Frontal cortex (tissue), 4 donors: Measurements from ENCODE around the gene FAM193B. TPM values are rescaled to one million over a fixed set of nuclear protein-coding genes. Genes with fewer than 3 reads are reported as not detected.
A peak's percentile ranks its signal among the peaks of the same experiment; 100 is the strongest.

Experiments used
- DNase-seq, 2 donors: peaks; one replicate each; pipeline ENCODE4 v3.0.0; 2012; ENCODE audit warnings: low spot score in 2 of 2
- FAIRE-seq: peaks from 2 replicates; lab custom pipeline; 2012; peaks lifted over from hg19 to GRCh38; lab: Jason Lieb, UNC
- total RNA-seq: library from RNA; depleted of rRNA; stranded (reverse); fragments of >200 nt; gene quantifications from one replicate; pipeline ENCODE4 v1.2.3, GENCODE V29; 2014
- donor health status: control.
- donor health status: control.
- donor health status: control.

FAM193B gene
- total RNA-seq, 1 donor from 2014 or later: 26.1 TPM

DNA sequence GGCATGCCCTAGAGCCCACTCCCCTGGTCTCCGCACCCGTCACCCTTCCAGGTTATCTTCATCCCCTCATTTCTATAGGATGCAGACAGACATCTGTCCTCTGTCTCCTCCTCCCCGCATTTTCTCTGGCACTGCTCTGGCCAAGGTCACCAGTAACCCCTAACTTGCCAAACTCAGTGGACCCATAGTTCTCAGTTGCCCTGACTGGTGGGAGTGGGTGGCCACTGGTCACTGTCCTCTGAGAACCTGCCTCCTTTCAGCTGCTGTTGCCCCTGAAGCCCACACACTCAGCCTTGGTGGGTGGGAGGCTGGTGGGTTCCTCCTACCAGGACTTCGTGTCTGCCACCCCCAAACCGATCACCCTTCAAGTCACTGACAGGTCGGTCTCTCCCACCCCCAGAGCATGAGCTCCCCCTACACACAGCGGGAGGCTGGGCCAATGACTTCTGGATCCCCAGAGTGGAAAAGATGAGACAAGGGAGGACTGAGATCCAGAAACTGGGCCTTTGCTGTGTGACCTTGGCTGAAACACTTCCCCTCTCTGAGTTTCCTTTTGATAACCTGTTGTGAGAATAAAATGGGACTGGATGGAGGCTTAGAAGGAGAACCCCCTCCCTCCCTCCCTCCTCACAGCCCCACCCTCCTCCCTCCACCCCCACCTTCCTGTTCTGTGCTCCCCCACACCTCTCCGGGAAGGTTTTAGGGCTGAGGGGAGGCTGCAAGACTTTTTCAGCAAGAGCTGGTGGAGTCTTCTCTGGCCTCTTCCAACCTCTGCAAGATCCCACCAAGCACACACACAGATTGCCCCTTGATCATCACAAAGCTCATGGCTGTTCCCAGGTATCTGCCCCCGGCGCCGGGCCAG, 78.6 kb downstream of the FAM193B start:
- FAIRE-seq: no peak
- DNase-seq: no peak

DNA sequence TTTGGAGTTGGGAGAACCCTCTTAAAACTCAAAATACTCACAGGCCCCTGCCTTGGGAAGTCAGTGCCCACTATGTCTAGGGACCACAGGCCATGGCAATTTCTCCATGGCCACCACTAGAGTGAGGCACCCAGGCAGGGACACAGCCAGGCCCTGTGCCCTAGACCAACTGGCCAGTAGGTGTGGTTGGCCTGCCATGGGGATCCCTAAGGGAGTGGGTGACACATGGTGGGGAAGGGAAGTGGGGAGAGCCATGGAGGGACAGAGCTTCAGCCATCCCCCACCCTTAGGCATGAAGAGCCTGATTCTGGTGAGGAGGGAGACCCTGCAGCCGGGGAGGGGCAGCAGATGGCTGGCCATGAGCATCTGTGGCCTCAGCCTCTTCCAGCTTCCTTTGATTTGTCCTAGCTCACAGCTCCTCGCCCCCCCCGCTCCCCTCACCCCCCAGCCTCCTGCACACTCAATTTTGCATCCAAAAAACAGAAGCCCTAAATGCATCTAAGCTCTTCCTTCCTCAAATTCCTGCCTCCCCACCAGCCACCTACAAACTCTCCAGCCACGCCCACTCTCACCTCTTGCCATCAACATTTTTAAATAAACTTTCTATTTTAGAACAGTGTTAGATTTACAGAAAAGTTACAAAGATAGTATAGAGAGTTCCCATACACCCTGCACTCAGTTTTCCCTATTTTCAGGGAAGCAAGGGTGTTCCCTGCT, 79.4 kb downstream of the FAM193B start:
- DNase-seq (no peak), FAIRE-seq (no peak)

DNA sequence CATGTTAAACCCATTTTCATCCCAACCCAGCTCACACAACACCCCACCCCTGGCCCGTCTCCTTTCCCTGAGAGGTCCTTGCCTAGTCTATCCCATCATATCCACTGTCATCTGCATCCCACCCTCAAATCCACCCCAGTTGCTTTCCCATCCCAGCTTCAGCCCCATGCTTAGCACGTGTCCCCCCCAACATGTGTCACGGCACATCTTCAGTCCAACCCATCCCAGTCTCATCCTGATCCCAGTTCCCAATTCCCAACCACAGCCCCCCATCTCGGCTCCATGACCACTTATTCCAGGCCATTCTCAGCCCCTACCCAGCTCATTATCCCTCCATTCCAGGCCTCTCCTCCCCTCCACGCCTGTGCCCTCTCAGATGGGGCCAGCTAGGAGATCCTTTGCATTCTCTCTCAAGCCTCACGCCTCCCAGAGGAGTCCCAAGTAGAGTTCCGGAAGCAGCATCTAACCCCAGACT, 80.3 kb downstream of the FAM193B start:
- FAIRE-seq (no peak), DNase-seq (no peak)

DNA sequence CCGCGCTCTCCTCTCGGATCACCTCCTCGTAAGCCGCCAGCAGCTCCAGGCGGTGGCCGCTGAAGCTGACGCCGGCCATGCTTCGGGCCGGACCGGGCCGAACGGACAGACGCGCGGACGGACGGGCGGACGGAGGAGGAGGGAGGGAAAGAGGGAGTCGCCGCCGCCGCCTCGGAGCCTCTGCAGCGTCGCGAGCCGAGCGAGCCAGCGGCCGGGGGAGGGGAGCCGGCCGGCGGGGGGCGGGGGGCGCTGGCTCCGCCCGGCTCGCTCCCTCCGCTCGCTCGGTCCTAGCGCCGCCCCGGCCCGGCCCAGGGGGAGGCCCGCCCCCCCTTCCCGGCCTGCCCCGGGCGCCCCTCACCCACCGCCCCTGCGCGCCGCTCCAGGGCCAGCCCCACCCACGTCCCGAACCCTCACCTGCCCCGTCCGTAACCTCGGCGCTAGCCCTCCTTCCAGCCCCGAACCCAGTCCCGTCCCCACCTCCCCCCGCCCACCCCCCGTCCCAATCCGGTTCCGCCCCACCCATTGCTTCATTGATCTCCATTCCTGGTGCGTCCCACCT, 80.8 kb downstream of the FAM193B start, which contains the start of gene DBN1:
TSS of gene DBN1 (minus strand) at position 192 of the 559 bp plus-strand sequence. CDS start at position 79, 113 bp downstream.
- peak; percentile 89 to 93 for DNase-seq
- FAIRE-seq: no peak

DNA sequence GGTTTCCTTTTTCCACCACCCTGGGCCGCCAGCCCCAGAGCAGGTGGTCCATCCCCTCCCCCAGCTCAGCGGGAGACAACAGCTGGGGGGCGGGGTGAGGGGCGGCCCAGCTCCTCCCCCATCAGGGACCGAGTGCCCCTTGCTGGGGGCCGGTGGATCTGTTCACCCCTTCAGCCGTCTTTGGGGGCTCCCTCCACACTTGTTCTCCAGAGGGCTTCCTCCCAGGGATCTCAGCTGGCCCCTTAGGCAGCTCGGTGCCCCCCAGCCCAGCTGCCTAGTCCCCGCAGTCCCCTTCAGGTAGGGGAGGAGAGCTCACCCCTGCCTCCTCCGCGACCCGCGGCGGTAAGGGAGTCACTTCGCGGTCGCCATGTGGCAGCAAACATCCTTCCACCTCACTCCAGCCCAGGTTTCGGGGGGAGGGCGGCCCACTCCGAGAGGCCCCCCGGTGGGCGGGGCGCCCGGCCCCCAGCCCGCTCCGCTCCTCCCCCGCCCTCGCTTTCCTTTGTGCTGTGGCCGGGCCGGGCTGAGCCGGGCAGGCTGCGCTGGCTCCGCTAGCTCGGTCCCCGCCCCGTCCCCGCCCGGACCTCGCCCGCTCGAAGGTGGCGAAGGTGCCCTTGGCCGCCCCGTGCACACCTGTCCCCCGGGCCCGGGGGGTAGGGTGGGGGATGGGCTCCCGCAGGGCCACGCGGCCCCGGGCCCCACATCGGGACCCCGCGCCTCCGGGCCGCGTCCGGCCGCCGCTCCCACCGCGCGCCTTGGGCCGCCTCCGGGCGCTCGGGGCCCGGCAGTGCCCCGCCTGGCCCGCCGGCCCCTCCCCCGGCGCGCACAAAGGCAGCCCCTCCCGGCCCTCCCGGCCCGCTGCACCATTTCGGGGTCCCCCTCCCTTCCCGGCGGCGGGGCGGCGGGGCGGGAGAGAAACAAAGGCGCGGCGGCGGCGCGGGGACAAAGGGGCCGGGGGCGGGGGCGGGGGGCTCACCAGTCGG, 81.6 kb downstream of the FAM193B start:
- DNase-seq: peak in 1 of 2 donors; percentile 69
- FAIRE-seq: no peak

DNA sequence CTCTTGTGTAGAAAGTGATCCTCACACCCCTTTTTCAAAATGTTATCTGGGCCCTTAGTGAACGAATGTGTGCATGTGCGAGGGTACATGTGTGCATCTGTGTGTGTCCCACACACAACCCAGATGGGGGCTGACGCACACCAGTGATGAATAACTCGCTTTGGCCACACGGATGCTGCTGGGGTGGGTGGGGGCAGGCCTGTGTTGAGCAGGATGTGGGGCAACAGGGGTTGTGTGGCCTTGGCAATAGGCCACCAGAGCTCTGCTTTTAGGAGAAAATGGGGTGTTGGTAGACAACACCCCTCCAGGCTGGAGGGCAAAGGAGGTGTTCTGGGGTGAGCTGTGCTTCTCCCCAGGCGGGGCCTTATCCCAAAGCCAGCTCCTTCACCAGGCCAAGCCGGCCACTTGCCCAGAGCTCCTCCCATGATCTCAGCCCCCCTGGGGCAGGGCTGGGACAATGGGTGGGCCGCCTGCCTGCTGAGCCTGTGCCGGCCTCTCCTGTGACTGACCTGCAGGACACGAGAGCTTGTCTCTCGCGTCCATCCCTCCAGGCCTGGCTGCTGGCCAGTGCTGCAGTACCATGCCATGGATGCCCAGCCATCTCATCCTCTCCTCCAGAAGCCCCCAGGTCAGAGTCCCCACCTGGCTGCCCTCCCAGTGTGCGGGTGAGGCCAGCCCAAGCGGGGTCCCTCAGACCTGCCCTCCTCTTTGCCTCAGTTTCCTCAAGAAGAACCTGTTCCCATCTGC, 82.6 kb downstream of the FAM193B start:
- FAIRE-seq: no peak
- DNase-seq: no peak

DNA sequence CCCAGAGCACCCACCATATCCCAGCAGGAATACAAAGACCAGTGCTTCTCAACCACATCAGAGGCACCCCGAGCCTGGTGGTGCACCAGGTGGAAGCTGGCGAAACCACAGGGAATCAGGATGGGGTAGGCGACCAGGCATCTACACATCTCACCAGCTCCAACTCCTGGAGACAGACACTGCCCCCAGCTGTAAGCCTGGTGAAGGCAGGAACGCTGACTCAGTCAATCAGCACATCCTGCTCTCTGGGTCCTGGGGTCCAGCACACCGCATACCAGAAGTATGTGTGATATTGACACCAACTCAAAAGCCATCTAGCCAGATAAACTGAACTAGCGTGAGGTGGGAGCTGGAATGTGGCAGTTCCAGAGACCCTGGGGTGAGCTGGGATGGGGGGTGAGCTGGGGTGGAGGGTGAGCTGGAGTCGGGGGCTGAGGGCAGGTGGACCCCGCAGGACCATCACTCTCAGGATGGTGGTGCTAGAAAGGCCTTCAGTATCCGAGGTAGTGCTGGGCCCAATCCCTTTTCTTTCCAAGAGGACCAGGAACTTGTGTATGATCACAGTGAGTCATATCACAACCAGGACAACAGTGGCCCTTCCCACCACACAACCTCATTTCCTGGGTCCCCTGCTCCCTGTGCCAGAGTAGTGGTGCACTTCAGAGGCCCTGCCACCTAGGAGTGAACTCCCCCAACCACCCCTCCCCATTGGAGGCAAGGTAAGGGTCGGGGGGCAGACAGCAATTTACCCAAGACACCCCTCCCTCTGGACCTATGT, 83.4 kb downstream of the FAM193B start:
- DNase-seq: no peak
- no peak for FAIRE-seq

Other genes with a start within 250 kb of the FAM193B start
- gene MXD3, start 242.7 kb downstream of the FAM193B start, total RNA-seq: 3.7 TPM
- gene LMAN2, start 202.9 kb downstream of the FAM193B start, total RNA-seq: 88.9 TPM
- gene RGS14, start 196.6 kb downstream of the FAM193B start, total RNA-seq: 7.7 TPM
- gene SLC34A1, start 170.1 kb downstream of the FAM193B start, total RNA-seq: not detected
- 0.82 TPM for gene PFN3, start 153.9 kb downstream of the FAM193B start, total RNA-seq
- gene F12, start 145.0 kb downstream of the FAM193B start, total RNA-seq: 2.4 TPM
- 25.7 TPM for gene GRK6, start 127.9 kb downstream of the FAM193B start, total RNA-seq
- gene PRR7, start 107.7 kb downstream of the FAM193B start, total RNA-seq: 12.2 TPM
- gene DBN1, start 80.9 kb downstream of the FAM193B start, total RNA-seq: 187 TPM
- 6.5 TPM for gene PDLIM7, start 57.0 kb downstream of the FAM193B start, total RNA-seq
- 3.3 TPM for gene DOK3, start 44.7 kb downstream of the FAM193B start, total RNA-seq
- 77.0 TPM for gene DDX41, start 37.6 kb downstream of the FAM193B start, total RNA-seq
- gene TMED9, start 37.6 kb upstream of the FAM193B start, total RNA-seq: 28.1 TPM
- 13.5 TPM for gene B4GALT7, start 45.6 kb upstream of the FAM193B start, total RNA-seq
- 2.4 TPM for gene FAM153A, start 228.3 kb upstream of the FAM193B start, total RNA-seq